Ovary (tissue), 3 donors: Measurements from ENCODE around the gene TMEM271.

Experiments used
- EP300 ChIP-seq: sonication (generic); formaldehyde crosslinking; IDR thresholded peaks from one replicate; pipeline ENCODE4 v1.6.1; 2017; ENCODE audit warnings: antibody characterized with exemption
- POLR2A ChIP-seq: fragments of 450-650 bp; IDR thresholded peaks from one replicate; pipeline ENCODE4 v1.6.1; 2017; ENCODE audit warnings: antibody characterized with exemption, mild to moderate bottlenecking, moderate library complexity
- TF ChIP-seq, protein P1 (sequence below), 3 donors: fragments of 450-650 bp in 2 of 3; fragments of 200-600 bp in 1 of 3; IDR thresholded peaks; one replicate each; pipeline versions ENCODE4 v1.5.1 to v1.8.0; 2016 to 2022; ENCODE audit warnings: antibody characterized with exemption in 3 of 3, mild to moderate bottlenecking in 1 of 3
- donor health status: DM: no; HTN: no; CAD: no.

GRCh38 chr4:617644-618641 is 41.8 kb upstream of the TMEM271 start:
- TF ChIP-seq, protein P1, sequence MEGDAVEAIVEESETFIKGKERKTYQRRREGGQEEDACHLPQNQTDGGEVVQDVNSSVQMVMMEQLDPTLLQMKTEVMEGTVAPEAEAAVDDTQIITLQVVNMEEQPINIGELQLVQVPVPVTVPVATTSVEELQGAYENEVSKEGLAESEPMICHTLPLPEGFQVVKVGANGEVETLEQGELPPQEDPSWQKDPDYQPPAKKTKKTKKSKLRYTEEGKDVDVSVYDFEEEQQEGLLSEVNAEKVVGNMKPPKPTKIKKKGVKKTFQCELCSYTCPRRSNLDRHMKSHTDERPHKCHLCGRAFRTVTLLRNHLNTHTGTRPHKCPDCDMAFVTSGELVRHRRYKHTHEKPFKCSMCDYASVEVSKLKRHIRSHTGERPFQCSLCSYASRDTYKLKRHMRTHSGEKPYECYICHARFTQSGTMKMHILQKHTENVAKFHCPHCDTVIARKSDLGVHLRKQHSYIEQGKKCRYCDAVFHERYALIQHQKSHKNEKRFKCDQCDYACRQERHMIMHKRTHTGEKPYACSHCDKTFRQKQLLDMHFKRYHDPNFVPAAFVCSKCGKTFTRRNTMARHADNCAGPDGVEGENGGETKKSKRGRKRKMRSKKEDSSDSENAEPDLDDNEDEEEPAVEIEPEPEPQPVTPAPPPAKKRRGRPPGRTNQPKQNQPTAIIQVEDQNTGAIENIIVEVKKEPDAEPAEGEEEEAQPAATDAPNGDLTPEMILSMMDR (IDR thresholded peaks at IDR 0.05), result no peak
- TF ChIP-seq POLR2A (no peak), EP300 (no peak)
